ENCODE results near the gene DDX10. TPM values are rescaled to one million over a fixed set of nuclear protein-coding genes. Genes with fewer than 3 reads are reported as not detected.

The DDX10 gene
- total RNA-seq: 19.7 TPM
- 10 to 100 TPM; 21.3 to 33.1 (median 24.7) TPM for polyA plus RNA-seq (ENCODE audit: insufficient read depth in 1 of 8, insufficient read length in 8 of 8, low replicate concordance in 1 of 8)
- long read RNA-seq, donor 1: 0 reads
- long read RNA-seq, donor 2: 0 reads
- long read RNA-seq, donor 3, full-length matches to known transcripts: 2 of 2 reads
- long read RNA-seq, donor 3, partial matches to known transcripts: 0 of 2 reads
- long read RNA-seq, donor 3, other reads (novel, unspliced or antisense): 0 of 2 reads
- long read RNA-seq, donor 4: 0 reads
- long read RNA-seq, donor 5, partial matches to known transcripts: 0 of 1 reads
- long read RNA-seq, donor 5, other reads (novel, unspliced or antisense): 0 of 1 reads
- long read RNA-seq, donor 6, full-length matches to known transcripts: 2 of 16 reads
- long read RNA-seq, donor 6, partial matches to known transcripts: 14 of 16 reads
- long read RNA-seq, donor 6, other reads (novel, unspliced or antisense): 0 of 16 reads
- long read RNA-seq, donor 7: 0 reads
- long read RNA-seq, donor 8, full-length matches to known transcripts: 4 of 4 reads
- long read RNA-seq, donor 8, partial matches to known transcripts: 0 of 4 reads
- long read RNA-seq, donor 8, other reads (novel, unspliced or antisense): 0 of 4 reads
- long read RNA-seq, donor 9, partial matches to known transcripts: 0 of 1 reads
- long read RNA-seq, donor 9, other reads (novel, unspliced or antisense): 0 of 1 reads
- long read RNA-seq, donor 10: 0 reads
- long read RNA-seq, donor 11, partial matches to known transcripts: 0 of 1 reads
- long read RNA-seq, donor 11, other reads (novel, unspliced or antisense): 0 of 1 reads

- under 1% methylated on average over 60 of the region's 61 CpGs for WGBS (ENCODE audit: insufficient coverage)
- Histone ChIP-seq H3K36me3 (ENCODE audit: control insufficient read depth, insufficient read depth, low read length) (peaks cover 3% of the 10 kb centered on the region), H3K27ac (ENCODE audit: low read length) (peak within 1 kb of the TSS; percentile 70), H3K4me3 (ENCODE audit: low read length) (peak within 1 kb of the TSS; percentile 87), H3K4me1 (ENCODE audit: control insufficient read depth, insufficient read depth, low read length) (peaks cover 13% of the 10 kb centered on the region), H3K27me3 (ENCODE audit: control insufficient read depth, insufficient read depth, low read length) (no peaks in the 10 kb centered on the region), H3K9me3 (replicated peaks; ENCODE audit: control insufficient read depth, low read depth, low read length) (no peaks in the 10 kb centered on the region)
- peak; percentile 99 for DNase-seq
Observed at GRCh38 chr11:108664730-108665525, at the start of gene DDX10. Gene DDX10 (plus strand): TSS chr11:108665069. CDS start chr11:108665154, 85 bp downstream.

- no peaks in the 10 kb centered on the region for H3K4me1 ChIP-seq (ENCODE audit: control insufficient read depth, insufficient read depth, low read length)
- no peak overlapping the region for H3K27ac ChIP-seq (ENCODE audit: low read length)
- no peak overlapping the region for H3K4me3 ChIP-seq (ENCODE audit: low read length)
- no peak for DNase-seq
- no CpG with 5 or more reads among the region's 3 CpGs for WGBS (ENCODE audit: insufficient coverage)
- no peaks in the 10 kb centered on the region for H3K9me3 ChIP-seq (replicated peaks; ENCODE audit: control insufficient read depth, low read depth, low read length)
- no peaks in the 10 kb centered on the region for H3K36me3 ChIP-seq (ENCODE audit: control insufficient read depth, insufficient read depth, low read length)
- H3K27me3 ChIP-seq (ENCODE audit: control insufficient read depth, insufficient read depth, low read length): no peaks in the 10 kb centered on the region
Observed at GRCh38 chr11:108616549-108616948, 48.3 kb upstream of the DDX10 start.

GRCh38 chr11:108617055-108617454, 47.8 kb upstream of the DDX10 start:
- no peak overlapping the region for H3K4me3 ChIP-seq (ENCODE audit: low read length)
- H3K36me3 ChIP-seq (ENCODE audit: control insufficient read depth, insufficient read depth, low read length): no peaks in the 10 kb centered on the region
- no peaks in the 10 kb centered on the region for H3K27me3 ChIP-seq (ENCODE audit: control insufficient read depth, insufficient read depth, low read length)
- no peaks in the 10 kb centered on the region for H3K4me1 ChIP-seq (ENCODE audit: control insufficient read depth, insufficient read depth, low read length)
- 52% methylated on average over 2 of the region's 4 CpGs for WGBS (ENCODE audit: insufficient coverage)
- no peak overlapping the region for H3K27ac ChIP-seq (ENCODE audit: low read length)
- DNase-seq: no peak
- H3K9me3 ChIP-seq (replicated peaks; ENCODE audit: control insufficient read depth, low read depth, low read length): no peaks in the 10 kb centered on the region

- Histone ChIP-seq H3K4me3 (ENCODE audit: low read length) (no peak overlapping the region), H3K27me3 (ENCODE audit: control insufficient read depth, insufficient read depth, low read length) (no peaks in the 10 kb centered on the region), H3K27ac (ENCODE audit: low read length) (no peak overlapping the region), H3K4me1 (ENCODE audit: control insufficient read depth, insufficient read depth, low read length) (no peaks in the 10 kb centered on the region), H3K9me3 (replicated peaks; ENCODE audit: control insufficient read depth, low read depth, low read length) (no peaks in the 10 kb centered on the region), H3K36me3 (ENCODE audit: control insufficient read depth, insufficient read depth, low read length) (no peaks in the 10 kb centered on the region)
- DNase-seq: no peak
- no CpG with 5 or more reads among the region's 1 CpG for WGBS (ENCODE audit: insufficient coverage)
Observed at GRCh38 chr11:108618529-108618928, 46.3 kb upstream of the DDX10 start.

- no peak for DNase-seq
- H3K4me3 ChIP-seq (ENCODE audit: low read length): no peak overlapping the region
- no peaks in the 10 kb centered on the region for H3K4me1 ChIP-seq (ENCODE audit: control insufficient read depth, insufficient read depth, low read length)
- no peak overlapping the region for H3K27ac ChIP-seq (ENCODE audit: low read length)
- H3K27me3 ChIP-seq (ENCODE audit: control insufficient read depth, insufficient read depth, low read length): no peaks in the 10 kb centered on the region
- H3K9me3 ChIP-seq (replicated peaks; ENCODE audit: control insufficient read depth, low read depth, low read length): no peaks in the 10 kb centered on the region
- no CpG with 5 or more reads among the region's 2 CpGs for WGBS (ENCODE audit: insufficient coverage)
- H3K36me3 ChIP-seq (ENCODE audit: control insufficient read depth, insufficient read depth, low read length): no peaks in the 10 kb centered on the region
Observed at GRCh38 chr11:108620958-108621772, 43.7 kb upstream of the DDX10 start.

- no peak overlapping the region for H3K4me3 ChIP-seq (ENCODE audit: low read length)
- H3K4me1 ChIP-seq (ENCODE audit: control insufficient read depth, insufficient read depth, low read length): no peaks in the 10 kb centered on the region
- no peaks in the 10 kb centered on the region for H3K27me3 ChIP-seq (ENCODE audit: control insufficient read depth, insufficient read depth, low read length)
- no peak for DNase-seq
- no peaks in the 10 kb centered on the region for H3K9me3 ChIP-seq (replicated peaks; ENCODE audit: control insufficient read depth, low read depth, low read length)
- WGBS (ENCODE audit: insufficient coverage): no CpG with 5 or more reads among the region's 2 CpGs
- no peak overlapping the region for H3K27ac ChIP-seq (ENCODE audit: low read length)
- no peaks in the 10 kb centered on the region for H3K36me3 ChIP-seq (ENCODE audit: control insufficient read depth, insufficient read depth, low read length)
Observed at GRCh38 chr11:108622341-108622740, 42.5 kb upstream of the DDX10 start.

GRCh38 chr11:108624196-108624925, 40.5 kb upstream of the DDX10 start:
- Histone ChIP-seq H3K4me3 (ENCODE audit: low read length) (no peak overlapping the region), H3K27ac (ENCODE audit: low read length) (no peak overlapping the region), H3K36me3 (ENCODE audit: control insufficient read depth, insufficient read depth, low read length) (no peaks in the 10 kb centered on the region), H3K9me3 (replicated peaks; ENCODE audit: control insufficient read depth, low read depth, low read length) (peaks cover 9% of the 10 kb centered on the region), H3K27me3 (ENCODE audit: control insufficient read depth, insufficient read depth, low read length) (no peaks in the 10 kb centered on the region), H3K4me1 (ENCODE audit: control insufficient read depth, insufficient read depth, low read length) (no peaks in the 10 kb centered on the region)
- no peak for DNase-seq
- no CpG with 5 or more reads among the region's 5 CpGs for WGBS (ENCODE audit: insufficient coverage)

- 92% methylated on average over 9 of the region's 10 CpGs for WGBS (ENCODE audit: insufficient coverage)
- no peak for DNase-seq
- no peaks in the 10 kb centered on the region for H3K27me3 ChIP-seq (ENCODE audit: control insufficient read depth, insufficient read depth, low read length)
- H3K4me3 ChIP-seq (ENCODE audit: low read length): no peak overlapping the region
- no peaks in the 10 kb centered on the region for H3K36me3 ChIP-seq (ENCODE audit: control insufficient read depth, insufficient read depth, low read length)
- no peak overlapping the region for H3K27ac ChIP-seq (ENCODE audit: low read length)
- peaks cover 9% of the 10 kb centered on the region for H3K9me3 ChIP-seq (replicated peaks; ENCODE audit: control insufficient read depth, low read depth, low read length)
- H3K4me1 ChIP-seq (ENCODE audit: control insufficient read depth, insufficient read depth, low read length): no peaks in the 10 kb centered on the region
Observed at GRCh38 chr11:108628326-108628725, 36.5 kb upstream of the DDX10 start.

- no peaks in the 10 kb centered on the region for H3K27me3 ChIP-seq (ENCODE audit: control insufficient read depth, insufficient read depth, low read length)
- H3K9me3 ChIP-seq (replicated peaks; ENCODE audit: control insufficient read depth, low read depth, low read length): peaks cover 9% of the 10 kb centered on the region
- no peaks in the 10 kb centered on the region for H3K36me3 ChIP-seq (ENCODE audit: control insufficient read depth, insufficient read depth, low read length)
- no peak overlapping the region for H3K27ac ChIP-seq (ENCODE audit: low read length)
- WGBS (ENCODE audit: insufficient coverage): 100% methylated on average over 1 of the region's 2 CpGs
- no peak overlapping the region for H3K4me3 ChIP-seq (ENCODE audit: low read length)
- no peaks in the 10 kb centered on the region for H3K4me1 ChIP-seq (ENCODE audit: control insufficient read depth, insufficient read depth, low read length)
- no peak for DNase-seq
Observed at GRCh38 chr11:108628812-108629211, 36.1 kb upstream of the DDX10 start.
